Measurements from ENCODE around the gene AQP5. TPM values are rescaled to one million over a fixed set of nuclear protein-coding genes. Genes with fewer than 3 reads are reported as not detected.

Gene AQP5
- total RNA-seq, 1 donor from 2014 or later: under 0.01 TPM

DNA sequence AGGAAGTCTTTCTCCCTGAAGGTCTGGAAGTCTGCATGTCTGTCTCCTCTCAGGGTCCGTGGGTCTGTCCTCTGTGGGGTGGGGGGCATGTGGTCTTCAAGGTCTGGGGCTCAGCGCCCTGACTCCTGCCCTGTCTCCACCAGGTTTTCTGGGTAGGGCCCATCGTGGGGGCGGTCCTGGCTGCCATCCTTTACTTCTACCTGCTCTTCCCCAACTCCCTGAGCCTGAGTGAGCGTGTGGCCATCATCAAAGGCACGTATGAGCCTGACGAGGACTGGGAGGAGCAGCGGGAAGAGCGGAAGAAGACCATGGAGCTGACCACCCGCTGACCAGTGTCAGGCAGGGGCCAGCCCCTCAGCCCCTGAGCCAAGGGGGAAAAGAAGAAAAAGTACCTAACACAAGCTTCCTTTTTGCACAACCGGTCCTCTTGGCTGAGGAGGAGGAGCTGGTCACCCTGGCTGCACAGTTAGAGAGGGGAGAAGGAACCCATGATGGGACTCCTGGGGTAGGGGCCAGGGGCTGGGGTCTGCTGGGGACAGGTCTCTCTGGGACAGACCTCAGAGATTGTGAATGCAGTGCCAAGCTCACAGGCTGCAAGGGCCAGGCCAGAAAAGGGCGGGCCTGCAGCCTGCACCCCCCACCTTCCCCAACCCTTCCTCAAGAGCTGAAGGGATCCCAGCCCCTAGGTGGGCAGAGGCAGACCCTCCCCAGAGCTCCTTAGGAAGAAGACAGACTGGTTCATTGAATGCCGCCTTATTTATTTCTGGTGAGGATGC, 3.4 kb downstream of the AQP5 start:
- no peak for DNase-seq (ENCODE audit: low read depth in 2 of 2)

DNA sequence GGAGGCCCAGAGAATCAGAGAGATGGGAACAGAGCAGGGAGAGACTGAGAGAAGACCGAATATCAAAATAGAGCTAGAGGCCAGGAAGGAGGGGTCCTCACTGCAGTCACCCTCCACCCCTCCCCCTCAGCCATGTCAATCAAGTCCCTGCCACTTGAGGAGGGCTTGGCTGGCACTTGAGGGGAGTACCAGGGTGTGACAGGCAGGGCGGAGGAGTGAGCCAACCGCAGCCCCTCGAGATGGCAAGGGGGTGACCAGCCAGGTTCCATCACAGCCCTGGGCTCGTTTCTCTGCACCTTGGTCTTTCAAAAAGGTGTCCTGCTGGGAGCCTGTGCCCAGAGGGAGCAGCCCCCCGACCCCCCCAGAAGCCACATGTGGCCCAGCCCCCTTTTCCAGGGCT, 4.2 kb downstream of the AQP5 start:
- no peak for DNase-seq (ENCODE audit: low read depth in 2 of 2)

DNA sequence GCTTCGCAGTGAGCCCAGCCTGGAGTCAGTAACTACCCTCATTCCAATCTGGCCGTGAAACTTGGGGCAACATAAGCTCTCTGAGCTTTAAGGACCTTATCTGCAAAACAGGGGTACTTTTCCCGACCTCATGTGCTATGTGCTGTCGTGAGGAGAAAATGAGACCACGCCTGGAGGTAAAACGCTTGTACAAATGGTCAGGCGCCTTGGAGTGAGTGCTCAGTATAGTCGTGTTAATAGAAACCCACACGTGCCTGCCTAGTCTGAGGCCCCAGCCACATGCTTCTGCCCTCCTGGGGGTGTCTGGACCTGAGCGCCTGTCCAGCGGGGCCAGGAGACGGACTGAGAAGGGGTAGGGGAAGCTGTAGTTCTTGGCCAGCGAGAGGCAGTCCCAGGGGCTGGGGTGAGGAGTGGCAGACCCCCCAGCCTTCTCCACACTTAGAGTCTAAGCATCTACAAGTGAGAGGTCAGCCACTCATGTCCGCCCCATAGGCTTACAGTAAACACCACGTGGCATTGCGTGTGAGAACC, 4.9 kb downstream of the AQP5 start:
- DNase-seq (ENCODE audit: low read depth in 2 of 2): no peak

DNA sequence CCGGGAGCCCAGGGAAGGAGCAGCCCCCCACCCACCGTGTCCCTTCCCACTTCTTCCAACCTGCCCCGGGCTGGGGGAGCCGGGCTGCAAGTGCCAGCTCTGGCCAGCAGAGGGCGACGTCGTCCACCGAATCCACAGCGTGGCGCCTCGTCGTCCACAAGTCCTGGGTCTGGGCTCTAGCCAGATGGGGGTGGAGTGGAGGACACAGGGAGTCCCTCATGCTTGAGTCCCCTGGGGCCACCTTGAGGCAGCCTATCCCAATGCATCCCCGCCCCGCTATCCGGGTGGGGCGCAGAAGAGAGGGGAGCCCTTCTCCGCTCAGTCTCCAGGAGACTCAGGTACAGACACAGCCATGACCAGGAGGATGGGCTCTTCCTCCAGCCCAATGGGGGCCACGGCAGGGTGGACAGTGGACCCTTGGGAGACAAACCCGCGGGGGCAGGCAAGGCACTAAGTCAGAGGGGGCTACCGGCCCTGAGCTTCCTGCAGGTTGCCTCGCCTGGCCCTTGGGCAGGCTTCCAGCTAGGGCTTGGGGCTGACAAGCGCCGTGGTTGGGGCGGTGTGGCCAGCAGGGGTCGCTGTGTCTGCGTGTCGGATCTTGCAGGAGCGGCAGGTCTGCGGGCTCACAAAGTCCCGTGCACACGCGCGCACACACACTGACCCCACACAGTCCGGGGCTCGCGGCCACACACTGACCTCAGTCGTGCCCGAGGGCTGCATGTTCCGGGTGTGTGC, 5.5 kb downstream of the AQP5 start:
- peak; percentile 63 to 84 for DNase-seq (ENCODE audit: low read depth in 2 of 2)

DNA sequence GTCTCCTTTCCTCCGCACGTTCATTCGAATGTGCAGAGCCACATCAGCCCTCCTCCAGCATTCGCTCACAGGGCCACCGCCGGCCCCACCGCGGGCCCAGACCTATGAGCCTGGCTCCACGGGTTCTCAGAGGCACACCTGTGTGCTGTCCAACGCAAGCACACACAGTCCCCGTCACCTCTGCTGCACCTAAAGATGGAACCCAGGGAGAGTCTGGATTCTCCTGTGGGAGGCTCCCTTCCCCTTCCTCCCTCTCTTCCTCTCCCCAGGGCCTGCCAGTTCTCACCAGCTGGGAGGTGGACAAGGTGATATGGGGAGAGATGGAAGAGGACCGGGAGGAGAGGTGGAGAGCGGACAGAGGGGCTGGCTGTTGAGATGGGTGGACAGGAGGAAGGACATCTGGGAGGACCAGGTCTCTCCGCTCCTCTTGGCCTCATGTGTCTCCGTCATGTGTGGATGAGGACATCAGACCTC, 6.1 kb downstream of the AQP5 start:
- DNase-seq (ENCODE audit: low read depth in 2 of 2): no peak

DNA sequence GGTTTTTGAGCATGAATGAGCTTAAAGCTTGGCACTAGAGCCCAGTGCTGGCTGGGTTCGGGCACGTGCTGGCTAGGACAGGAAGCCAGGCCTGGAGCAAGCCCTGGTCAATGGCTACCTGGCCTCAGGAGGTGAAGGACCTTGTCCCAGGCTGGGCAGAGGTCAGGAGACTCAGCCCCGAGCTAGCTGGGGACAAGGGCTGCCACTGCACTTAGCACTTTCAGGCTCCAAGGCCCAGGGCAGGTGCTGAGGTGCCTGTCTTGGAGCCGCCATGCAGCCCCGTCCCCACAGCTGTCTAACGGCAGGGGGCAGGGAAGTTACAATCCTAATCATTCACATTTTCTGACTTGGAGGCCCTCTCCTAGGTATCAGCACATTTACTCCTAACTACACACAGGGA, 6.8 kb downstream of the AQP5 start:
- DNase-seq (ENCODE audit: low read depth in 2 of 2): no peak

DNA sequence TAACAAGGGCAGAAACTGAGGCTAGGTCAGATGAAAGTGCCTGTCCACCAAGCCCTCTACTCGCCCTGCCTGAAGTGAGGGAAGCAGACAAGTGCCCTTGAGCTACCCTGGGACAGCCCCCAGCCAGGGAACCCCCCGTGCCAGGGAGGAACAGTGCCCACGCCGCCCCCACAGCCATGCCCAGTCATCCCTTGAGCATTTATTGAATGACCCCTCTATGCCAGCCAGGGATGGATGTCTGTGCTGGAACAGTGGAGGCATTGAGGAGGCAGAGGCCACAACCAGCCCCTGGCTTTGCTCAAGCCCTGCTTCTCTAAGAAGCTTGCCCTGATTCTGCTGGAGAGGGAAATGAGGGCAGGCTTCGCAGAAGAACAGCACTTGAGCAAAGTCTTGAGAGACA, 7.4 kb downstream of the AQP5 start:
- DNase-seq (ENCODE audit: low read depth in 2 of 2): no peak

DNA sequence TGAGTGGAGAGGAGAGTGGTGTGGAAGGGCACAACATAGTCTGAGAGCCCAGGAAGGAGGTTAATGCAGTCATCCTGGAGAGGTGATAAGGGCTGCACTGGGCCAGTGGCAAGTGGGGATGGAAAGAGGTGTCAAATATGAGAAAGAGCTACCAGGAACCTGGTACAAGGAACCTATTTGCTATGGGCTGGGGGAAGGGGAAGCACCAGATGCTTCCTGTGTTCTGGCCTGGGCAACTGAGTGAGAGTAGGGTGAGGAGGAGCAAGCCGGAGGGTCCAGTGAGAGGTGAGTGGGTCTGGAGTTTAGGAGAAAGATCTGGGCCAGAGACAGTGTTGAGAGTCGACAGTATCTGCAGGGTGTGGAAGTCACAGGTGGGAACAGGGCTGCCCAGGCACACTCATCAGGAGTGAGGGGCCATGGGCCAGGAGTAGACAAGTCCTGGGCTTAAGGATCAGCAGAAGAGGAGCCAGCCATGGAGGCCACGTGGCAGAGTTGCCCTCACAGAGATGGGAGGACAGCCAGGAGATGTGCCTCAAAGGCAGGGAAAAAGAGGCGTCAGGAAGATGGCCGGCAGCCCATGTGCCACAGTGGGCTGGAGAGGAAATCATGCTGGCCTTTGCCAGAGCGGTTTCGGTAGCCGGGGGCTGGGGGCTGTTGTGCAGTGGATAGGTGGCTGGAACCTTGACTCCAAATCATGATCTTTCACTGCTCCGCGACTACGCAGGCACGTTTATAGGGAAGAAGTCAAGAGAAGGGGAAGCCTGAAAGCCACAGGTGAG, 8.2 kb downstream of the AQP5 start:
- no peak for DNase-seq (ENCODE audit: low read depth in 2 of 2)

DNA sequence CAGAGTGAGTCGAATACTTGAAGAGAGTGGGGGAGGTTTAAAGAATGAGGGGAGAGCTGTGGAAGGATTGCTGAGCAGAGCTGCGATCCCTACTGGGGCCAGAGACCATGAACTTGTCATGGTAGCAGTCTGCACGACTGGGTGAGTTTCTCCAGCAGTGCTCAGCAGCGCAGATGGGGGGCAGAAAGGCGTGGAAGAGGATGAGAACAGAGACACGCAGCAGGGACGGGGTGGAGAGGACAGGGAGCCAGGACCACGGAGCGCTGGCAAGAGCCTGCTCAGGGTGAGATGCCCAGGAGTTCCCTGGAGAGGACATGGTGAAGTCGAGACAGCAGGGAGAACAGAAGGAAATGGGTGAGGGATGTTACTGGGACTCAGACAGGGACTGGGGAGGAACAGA, 9.0 kb downstream of the AQP5 start:
- DNase-seq (ENCODE audit: low read depth in 2 of 2): no peak

DNA sequence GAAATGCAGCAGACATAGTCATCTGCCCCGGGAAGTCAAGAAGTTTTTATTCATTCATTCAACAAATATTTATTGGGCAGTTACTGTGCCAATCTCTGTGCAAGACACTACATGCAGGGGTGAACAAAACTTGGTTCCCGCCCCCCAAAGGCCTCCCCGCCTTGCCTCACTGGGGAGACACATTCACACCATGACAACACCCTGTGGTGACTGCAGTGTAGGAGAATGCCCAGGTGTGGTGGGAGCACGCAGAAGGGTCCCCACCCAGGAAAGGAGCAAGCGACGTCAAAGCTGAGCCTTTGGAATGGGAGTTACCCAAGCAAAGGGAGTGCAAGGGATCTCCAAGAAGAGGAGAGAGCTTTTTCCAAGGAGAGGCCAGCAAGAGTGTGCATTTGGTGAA, 9.5 kb downstream of the AQP5 start:
- no peak for DNase-seq (ENCODE audit: low read depth in 2 of 2)

DNA sequence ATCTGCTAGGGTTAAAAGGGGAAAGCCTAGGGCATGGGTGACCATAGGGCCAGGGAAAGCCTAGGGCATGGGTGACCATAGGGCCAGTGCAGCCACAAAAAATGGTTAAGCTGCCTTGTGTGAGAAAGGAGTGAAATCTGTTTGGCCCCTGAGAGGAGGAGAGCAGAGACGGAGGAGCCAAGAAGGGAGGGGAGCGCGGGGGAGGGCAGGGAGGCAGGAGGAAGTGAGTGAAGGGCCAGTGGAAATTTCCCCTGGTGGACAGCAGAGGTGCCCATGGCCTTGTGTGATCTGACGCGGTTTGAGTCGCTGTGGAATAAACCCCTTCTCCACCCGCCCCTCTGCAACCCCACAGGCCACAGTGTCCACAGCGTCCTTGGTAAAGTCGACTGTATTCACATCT, 10.5 kb downstream of the AQP5 start:
- DNase-seq (ENCODE audit: low read depth in 2 of 2): no peak

DNA sequence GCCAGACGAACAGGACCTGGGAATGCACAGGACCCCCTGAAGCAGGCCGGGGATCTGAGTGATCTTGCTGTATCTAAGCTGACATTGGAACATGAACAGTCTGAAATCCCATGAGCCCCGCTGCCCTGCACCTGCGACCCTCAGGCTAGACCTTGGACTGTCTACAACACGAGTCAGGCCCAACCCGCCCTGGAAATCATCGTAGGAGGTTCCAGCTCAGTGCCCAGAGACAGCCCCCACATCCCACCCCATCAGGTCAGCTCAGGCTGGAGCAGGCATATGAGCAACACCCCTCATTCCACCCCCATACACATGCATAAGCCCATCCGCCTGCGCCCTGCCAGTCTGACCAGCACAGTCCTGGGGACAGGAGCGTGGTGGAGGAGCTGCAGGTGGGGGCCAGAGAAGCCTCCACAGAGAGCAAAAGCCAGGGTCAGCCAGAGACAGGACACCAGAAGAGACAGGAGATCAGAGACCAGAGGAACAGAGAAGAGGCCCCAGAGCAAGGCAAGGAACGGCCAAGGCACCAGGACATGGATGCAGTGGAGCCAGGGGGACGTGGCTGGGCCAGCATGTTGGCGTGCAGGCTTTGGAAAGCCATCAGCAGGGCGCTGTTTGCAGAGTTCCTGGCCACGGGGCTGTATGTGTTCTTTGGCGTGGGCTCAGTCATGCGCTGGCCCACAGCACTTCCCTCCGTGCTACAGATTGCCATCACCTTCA, 11.1 kb downstream of the AQP5 start, which contains the start of gene AQP6:
Gene AQP6, plus strand, starts transcription at position 307 of the 720 bp plus-strand sequence. Its CDS starts 227 bp downstream, at position 534.
- no peak for DNase-seq (ENCODE audit: low read depth in 2 of 2)

DNA sequence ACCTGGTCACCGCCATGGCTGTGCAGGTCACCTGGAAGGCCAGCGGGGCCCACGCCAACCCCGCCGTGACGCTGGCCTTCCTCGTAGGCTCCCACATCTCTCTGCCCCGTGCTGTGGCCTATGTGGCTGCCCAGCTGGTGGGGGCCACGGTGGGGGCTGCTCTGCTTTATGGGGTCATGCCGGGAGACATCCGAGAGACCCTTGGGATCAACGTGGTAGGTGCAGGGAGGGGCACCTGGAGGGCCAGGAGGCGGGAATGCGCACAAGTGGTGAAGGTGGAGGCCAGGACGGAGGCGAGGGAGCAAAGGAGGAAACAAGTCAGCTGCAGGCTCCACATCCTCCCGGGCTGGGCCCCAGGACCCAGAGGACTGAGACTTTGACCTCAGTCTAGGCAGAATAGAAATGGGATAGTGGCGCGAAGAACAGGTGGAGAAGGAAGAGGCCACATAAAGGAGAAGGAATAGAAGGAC, 11.7 kb downstream of the AQP5 start:
- DNase-seq (ENCODE audit: low read depth in 2 of 2): no peak

DNA sequence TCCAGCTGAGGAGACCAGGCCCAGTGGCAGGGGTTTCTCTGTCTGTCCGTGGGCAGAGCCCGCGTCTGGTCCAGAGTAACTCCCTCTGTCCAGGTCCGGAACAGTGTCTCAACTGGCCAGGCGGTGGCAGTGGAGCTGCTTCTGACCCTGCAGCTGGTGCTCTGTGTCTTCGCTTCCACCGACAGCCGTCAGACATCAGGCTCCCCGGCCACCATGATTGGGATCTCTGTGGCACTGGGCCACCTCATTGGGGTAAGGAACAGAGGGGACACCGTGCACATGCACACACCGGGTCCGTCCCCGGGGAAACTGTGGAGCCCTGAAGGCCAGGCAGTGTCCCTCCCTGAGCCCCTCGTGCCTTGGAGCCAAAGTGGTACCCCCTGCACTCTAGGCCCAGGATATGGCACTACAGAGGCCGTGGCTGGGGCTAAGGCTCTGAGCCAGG, 12.6 kb downstream of the AQP5 start:
- DNase-seq (ENCODE audit: low read depth in 2 of 2): peak; percentile 45 to 73

DNA sequence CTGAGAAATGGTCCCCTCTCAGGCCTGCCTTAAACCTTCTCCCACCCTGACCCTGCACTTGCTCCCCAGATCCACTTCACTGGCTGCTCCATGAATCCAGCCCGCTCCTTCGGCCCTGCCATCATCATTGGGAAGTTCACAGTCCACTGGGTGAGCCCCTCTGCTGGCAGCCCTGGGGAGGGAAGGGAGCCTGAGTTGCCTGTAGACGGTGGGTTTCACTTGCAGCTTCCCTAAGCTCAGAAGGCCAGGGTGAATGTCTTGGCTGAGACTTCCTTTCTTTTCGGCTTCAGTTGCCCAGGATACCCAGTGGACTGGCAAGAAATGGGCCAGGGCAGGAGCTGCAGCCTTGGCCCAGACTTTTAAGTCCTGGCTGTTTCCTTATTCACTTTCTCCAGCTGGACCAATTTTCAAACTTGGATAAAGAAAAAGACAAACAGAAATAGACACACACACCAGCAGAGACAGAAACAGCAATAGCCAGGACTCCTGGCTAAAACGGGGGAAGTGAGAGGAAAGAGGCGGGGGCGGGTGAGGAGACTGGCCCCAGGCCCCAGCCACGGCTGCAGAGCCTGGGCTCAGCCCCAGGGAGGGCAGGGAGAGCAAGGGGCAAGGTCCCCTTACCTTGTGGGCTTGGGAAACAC, 13.1 kb downstream of the AQP5 start:
- no peak for DNase-seq (ENCODE audit: low read depth in 2 of 2)

DNA sequence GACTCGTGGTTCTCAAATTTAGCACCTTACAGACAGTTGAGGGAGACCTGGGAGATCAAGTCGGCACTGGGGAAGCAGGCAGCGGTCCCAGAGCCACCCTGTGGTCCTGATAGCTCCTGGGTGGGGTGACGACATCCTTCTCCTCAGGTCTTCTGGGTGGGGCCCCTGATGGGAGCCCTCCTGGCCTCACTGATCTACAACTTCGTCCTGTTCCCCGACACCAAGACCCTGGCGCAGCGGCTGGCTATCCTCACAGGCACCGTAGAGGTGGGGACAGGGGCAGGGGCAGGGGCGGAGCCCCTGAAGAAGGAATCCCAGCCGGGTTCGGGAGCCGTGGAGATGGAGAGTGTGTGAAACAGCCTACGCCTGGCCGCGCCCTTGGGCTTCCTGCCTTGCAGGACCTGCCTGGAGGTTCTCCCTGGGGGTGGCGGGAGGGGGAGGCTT, 13.7 kb downstream of the AQP5 start:
- DNase-seq (ENCODE audit: low read depth in 2 of 2): no peak

DNA sequence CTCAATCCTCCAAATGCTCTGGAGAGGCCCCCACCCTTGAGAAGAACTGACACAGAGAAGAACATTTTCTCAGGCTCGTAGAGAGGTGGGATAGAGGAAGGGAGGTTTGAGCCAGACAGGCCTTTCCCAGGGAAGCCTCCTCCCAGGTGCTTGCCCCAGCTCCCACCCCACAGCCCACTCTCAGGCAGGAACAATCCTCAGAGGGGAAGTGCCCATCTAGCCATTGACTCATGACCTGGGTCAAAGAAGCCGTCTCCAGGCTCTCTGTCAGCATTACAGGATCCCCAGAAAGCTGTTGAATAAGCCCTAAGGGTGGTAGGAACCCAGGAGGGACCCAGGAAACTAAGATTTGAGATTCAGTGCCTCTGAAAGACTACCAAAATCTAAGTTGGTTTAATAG, 14.9 kb downstream of the AQP5 start:
- DNase-seq (ENCODE audit: low read depth in 2 of 2): no peak

DNA sequence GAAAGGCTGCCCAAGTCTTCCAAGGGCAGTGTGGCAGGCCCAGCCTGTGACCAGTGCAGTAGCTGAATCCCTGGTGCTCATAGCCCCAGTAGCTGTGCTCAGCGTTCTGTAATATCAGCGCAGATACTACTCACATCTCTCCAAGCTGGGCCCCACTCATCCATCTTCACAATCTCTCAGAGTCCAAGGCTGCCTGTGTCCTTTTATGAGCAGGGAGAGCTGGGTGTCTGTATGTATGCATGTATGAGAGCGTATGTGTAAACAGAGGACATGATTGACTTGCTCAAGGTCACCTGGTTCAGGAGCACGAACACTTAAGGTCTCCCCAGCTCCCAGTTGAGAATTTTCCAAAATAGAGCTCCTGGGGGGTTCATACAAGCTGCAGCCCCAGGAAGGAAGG, 16.5 kb downstream of the AQP5 start:
- DNase-seq (ENCODE audit: low read depth in 2 of 2): no peak

DNA sequence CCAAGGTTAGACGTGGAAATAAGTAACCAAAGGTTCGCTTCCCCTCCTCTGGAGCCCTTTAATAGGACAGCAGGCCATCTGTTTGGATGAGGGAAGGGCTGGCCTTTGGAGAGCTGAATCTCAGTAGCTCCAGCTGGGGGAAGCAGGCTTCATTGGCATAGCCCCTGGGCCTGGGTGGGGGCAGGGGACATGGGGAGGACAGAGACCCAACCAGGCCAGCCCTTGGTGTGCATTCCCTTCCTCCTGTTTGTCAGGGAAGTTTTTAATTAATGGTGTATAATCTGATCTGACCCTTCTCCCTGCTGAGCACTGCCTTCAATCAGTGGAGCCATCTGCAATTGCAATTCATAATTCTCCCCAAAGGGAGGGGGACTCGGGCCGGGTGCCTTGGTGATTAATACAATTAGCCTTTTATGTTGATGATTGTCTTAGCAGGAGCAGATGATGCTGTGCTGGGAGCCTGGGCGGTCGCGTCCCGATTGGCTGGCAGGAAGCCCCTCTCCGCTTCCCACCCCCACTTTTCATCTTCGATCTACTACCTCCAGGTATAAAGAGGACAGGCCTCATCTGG, 17.4 kb downstream of the AQP5 start:
- DNase-seq (ENCODE audit: low read depth in 2 of 2): no peak

DNA sequence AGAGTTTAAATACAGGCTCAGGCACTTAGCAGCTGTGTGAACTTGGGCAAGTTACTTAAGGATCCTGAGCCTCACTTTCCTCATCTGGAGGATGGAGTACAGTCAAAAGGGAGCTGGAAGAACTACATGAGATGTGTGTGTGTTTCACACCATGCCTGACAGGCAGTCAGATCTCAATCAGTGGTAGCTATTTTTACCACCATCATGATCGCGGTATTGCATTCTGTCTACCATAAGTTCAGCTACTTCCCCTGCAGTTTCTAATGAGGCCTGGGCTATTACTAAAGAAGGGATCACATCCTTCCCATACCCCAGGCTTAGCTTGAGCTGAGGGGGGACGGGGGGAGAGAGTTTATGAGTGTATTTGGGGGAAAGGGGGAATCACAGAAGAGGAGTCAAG, 18.1 kb downstream of the AQP5 start:
- DNase-seq (ENCODE audit: low read depth in 2 of 2): no peak

Measured in dermis microvascular lymphatic vessel endothelial cell (primary cell).